ENCODE measurements around the gene UBE3D.

Gene UBE3D

GRCh38 chr6:83065511-83066192, at the start of gene UBE3D (continued):
- TF ChIP-seq TCF7L2 (IDR thresholded peaks at IDR 0.05; ENCODE audit: borderline replicate concordance, low read depth, low read length) (no peak), GLI2 (tag by site-specific recombination; IDR thresholded peaks at IDR 0.05; ENCODE audit: borderline replicate concordance, low read depth) (no peak), ZNF211 (tag by site-specific recombination; IDR thresholded peaks at IDR 0.05; ENCODE audit: low read depth) (no peak), ZNF843 (tag by site-specific recombination; IDR thresholded peaks at IDR 0.05) (0 out of 2 replicates have a peak, but pooled peaks have one; percentile 45), ZNF701 (tag by site-specific recombination; IDR thresholded peaks at IDR 0.05) (no peak), GLI4 (tag by site-specific recombination; IDR thresholded peaks at IDR 0.05) (no peak), ZNF239 (tag by site-specific recombination; IDR thresholded peaks at IDR 0.05) (no peak), ZBTB8A (tag by site-specific recombination; IDR thresholded peaks at IDR 0.05) (peak; percentile 58), ZNF132 (tag by site-specific recombination; IDR thresholded peaks at IDR 0.05; ENCODE audit: borderline replicate concordance) (no peak), YY1 (tag by site-specific recombination; IDR thresholded peaks at IDR 0.05) (peak; percentile 75), ZNF747 (tag by site-specific recombination; IDR thresholded peaks at IDR 0.05) (no peak), ZNF596 (tag by site-specific recombination; IDR thresholded peaks at IDR 0.05) (peak; percentile 47; the same call in 1 of the 2 replicates), ZNF776 (tag by site-specific recombination; IDR thresholded peaks at IDR 0.05; ENCODE audit: borderline replicate concordance) (no peak), ZBTB21 (tag by site-specific recombination; IDR thresholded peaks at IDR 0.05) (no peak), ZNF155 (tag by site-specific recombination; IDR thresholded peaks at IDR 0.05) (no peak), ZNF354C (tag by site-specific recombination; IDR thresholded peaks at IDR 0.05; ENCODE audit: borderline replicate concordance, low read depth) (no peak), PATZ1 (tag by site-specific recombination; IDR thresholded peaks at IDR 0.05) (peak; percentile 55), ZSCAN23 (tag by site-specific recombination; IDR thresholded peaks at IDR 0.05) (0 out of 2 replicates have a peak, but pooled peaks have one; percentile 22), BCL11B (tag by site-specific recombination; IDR thresholded peaks at IDR 0.05; ENCODE audit: low read depth) (peak; percentile 49; the same call in 1 of the 2 replicates), ZNF426 (tag by site-specific recombination; IDR thresholded peaks at IDR 0.05) (no peak), ZNF654 (tag by site-specific recombination; IDR thresholded peaks at IDR 0.05; ENCODE audit: low read depth) (peak; percentile 44), KLF16 (tag by site-specific recombination; IDR thresholded peaks at IDR 0.05) (peak; percentile 50), ZSCAN16 (tag by site-specific recombination; IDR thresholded peaks at IDR 0.05) (no peak), ZNF248 (tag by site-specific recombination; IDR thresholded peaks at IDR 0.05) (no peak), ZNF830 (tag by site-specific recombination; IDR thresholded peaks at IDR 0.05; ENCODE audit: low read depth) (no peak), ZNF266 (tag by site-specific recombination; IDR thresholded peaks at IDR 0.05; ENCODE audit: low read depth) (no peak)
- TF ChIP-seq, protein P1, sequence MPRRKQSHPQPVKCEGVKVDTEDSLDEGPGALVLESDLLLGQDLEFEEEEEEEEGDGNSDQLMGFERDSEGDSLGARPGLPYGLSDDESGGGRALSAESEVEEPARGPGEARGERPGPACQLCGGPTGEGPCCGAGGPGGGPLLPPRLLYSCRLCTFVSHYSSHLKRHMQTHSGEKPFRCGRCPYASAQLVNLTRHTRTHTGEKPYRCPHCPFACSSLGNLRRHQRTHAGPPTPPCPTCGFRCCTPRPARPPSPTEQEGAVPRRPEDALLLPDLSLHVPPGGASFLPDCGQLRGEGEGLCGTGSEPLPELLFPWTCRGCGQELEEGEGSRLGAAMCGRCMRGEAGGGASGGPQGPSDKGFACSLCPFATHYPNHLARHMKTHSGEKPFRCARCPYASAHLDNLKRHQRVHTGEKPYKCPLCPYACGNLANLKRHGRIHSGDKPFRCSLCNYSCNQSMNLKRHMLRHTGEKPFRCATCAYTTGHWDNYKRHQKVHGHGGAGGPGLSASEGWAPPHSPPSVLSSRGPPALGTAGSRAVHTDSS (tag by site-specific recombination; IDR thresholded peaks at IDR 0.05) = no peak
- TF ChIP-seq, protein P2, sequence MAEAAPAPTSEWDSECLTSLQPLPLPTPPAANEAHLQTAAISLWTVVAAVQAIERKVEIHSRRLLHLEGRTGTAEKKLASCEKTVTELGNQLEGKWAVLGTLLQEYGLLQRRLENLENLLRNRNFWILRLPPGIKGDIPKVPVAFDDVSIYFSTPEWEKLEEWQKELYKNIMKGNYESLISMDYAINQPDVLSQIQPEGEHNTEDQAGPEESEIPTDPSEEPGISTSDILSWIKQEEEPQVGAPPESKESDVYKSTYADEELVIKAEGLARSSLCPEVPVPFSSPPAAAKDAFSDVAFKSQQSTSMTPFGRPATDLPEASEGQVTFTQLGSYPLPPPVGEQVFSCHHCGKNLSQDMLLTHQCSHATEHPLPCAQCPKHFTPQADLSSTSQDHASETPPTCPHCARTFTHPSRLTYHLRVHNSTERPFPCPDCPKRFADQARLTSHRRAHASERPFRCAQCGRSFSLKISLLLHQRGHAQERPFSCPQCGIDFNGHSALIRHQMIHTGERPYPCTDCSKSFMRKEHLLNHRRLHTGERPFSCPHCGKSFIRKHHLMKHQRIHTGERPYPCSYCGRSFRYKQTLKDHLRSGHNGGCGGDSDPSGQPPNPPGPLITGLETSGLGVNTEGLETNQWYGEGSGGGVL (tag by site-specific recombination; IDR thresholded peaks at IDR 0.05) = no peak
- TF ChIP-seq, protein P3, sequence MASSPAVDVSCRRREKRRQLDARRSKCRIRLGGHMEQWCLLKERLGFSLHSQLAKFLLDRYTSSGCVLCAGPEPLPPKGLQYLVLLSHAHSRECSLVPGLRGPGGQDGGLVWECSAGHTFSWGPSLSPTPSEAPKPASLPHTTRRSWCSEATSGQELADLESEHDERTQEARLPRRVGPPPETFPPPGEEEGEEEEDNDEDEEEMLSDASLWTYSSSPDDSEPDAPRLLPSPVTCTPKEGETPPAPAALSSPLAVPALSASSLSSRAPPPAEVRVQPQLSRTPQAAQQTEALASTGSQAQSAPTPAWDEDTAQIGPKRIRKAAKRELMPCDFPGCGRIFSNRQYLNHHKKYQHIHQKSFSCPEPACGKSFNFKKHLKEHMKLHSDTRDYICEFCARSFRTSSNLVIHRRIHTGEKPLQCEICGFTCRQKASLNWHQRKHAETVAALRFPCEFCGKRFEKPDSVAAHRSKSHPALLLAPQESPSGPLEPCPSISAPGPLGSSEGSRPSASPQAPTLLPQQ (tag by site-specific recombination; IDR thresholded peaks at IDR 0.05) = no peak
- TF ChIP-seq, protein P4, sequence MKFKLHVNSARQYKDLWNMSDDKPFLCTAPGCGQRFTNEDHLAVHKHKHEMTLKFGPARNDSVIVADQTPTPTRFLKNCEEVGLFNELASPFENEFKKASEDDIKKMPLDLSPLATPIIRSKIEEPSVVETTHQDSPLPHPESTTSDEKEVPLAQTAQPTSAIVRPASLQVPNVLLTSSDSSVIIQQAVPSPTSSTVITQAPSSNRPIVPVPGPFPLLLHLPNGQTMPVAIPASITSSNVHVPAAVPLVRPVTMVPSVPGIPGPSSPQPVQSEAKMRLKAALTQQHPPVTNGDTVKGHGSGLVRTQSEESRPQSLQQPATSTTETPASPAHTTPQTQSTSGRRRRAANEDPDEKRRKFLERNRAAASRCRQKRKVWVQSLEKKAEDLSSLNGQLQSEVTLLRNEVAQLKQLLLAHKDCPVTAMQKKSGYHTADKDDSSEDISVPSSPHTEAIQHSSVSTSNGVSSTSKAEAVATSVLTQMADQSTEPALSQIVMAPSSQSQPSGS (tag by site-specific recombination; IDR thresholded peaks at IDR 0.05; ENCODE audit: low read depth) = no peak
- TF ChIP-seq, protein P5, sequence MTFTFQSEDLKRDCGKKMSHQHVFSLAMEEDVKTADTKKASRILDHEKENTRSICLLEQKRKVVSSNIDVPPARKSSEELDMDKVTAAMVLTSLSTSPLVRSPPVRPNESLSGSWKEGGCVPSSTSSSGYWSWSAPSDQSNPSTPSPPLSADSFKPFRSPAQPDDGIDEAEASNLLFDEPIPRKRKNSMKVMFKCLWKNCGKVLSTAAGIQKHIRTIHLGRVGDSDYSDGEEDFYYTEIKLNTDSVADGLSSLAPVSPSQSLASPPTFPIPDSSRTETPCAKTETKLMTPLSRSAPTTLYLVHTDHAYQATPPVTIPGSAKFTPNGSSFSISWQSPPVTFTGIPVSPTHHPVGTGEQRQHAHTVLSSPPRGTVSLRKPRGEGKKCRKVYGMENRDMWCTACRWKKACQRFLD (tag by site-specific recombination; IDR thresholded peaks at IDR 0.05) = no peak

Data from HEK293 (cell line).